ENCODE results near the gene ZNF682. TPM values are rescaled to one million over a fixed set of nuclear protein-coding genes. Genes with fewer than 3 reads are reported as not detected.
A peak's percentile ranks its signal among the peaks of the same experiment; 100 is the strongest.
"Not testable (repeated sequence)": the region's sequence is repeated elsewhere in the genome, so short reads cannot be mapped to it uniquely, and the experiment has no call there.

ZNF682 gene
- total RNA-seq, 1 experiment from 2014 or later: 3.9 TPM

DNA sequence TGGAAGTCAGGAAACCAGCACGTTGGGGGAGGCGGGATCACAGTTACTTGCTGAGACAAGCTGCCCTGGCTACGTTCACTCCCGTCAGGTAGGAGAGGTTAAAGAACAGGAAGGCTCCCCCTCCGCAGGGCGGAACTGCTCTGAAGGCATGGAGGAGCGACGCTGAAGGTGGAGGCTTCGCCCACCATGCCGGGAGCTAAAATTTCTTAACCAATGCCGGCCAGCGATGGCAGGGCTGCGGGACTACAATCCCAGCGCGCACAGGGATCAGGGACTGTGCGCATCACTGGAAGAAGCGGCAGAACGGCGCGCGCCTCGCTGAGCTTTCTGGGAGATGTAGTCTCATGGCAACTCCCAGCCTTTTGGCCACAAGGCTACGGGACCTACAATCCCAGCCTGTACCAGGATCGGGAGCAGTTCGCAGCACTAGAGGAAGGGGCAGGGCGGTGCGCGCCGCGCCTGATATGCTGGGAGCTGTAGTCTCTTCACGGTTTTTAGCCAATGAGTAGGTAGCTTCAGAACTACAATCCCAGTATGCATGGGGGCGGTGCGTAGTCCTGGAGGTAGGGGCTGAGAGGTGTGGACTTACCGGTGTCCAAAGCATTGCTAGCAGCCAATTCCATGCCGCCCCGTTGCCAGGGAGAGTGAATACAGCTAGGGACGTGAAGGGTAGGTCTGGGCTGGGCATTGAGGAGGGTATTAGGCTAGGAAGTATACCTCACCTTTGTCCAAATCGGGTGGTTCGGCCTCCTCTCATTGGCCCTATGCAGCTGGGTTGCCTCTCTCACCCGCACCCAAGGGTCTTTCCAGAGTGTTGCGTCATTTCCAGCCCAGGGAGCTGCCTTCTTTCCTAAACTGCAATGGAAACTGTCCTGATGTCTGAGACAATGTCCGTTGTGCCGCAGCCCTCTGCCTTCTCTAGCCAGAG lies 12.8 kb upstream of the ZNF682 start:
- no peak for TF ChIP-seq CTCF (conservative IDR thresholded peaks at IDR 0.05)
- TF ChIP-seq EZH2 (IDR thresholded peaks at IDR 0.05; ENCODE audit: low read depth): no peak
- POLR2A ChIA-PET (ENCODE audit: unreplicated experiment): interaction anchor here (0.5 to 1.0 kb wide), 7 partner anchors 13 to 388 kb away, joined by 3 to 12 read pairs (median 4); partner anchors contain the start of genes ZNF682 and ZNF90
- H3K4me3 ChIP-seq: peak overlapping the region; percentile 78

GRCh38 chr19:20045742-20046141 lies 6.4 kb upstream of the ZNF682 start:
- H3K9me2 ChIP-seq (ENCODE audit: insufficient read depth); H3K79me2 ChIP-seq (ENCODE audit: low read depth); BruUV-seq (replicated peaks); H2AFZ ChIP-seq; H3K4me2 ChIP-seq; intact Hi-C loops (cut with micrococcal nuclease; ENCODE audit: unreplicated experiment); H3K27ac ChIP-seq; H3F3A ChIP-seq (ENCODE audit: insufficient read depth, low read depth); H4K20me1 ChIP-seq (ENCODE audit: insufficient read depth); H3K4me3 ChIP-seq; DNase-seq; H3K27me3 ChIP-seq (ENCODE audit: insufficient read depth, low read depth); CTCF ChIA-PET; H3K4me1 ChIP-seq (replicated peaks; ENCODE audit: insufficient read depth); H3K36me3 ChIP-seq (ENCODE audit: low read depth); POLR2A ChIA-PET (ENCODE audit: unreplicated experiment); H3K9me3 ChIP-seq (ENCODE audit: insufficient read depth, low read depth): not testable (repeated sequence)

More for the DNA sequence above, 12.8 kb upstream of the ZNF682 start:
- Histone ChIP-seq H3K27ac (peak overlapping the region; percentile 73), H3K4me2 (peak overlapping the region; percentile 86), H3K9me3 (ENCODE audit: insufficient read depth, low read depth) (no peaks in the 10 kb centered on the region; the same call in 1 of the 2 replicates), H2AFZ (peak overlapping the region; percentile 95), H4K20me1 (ENCODE audit: insufficient read depth) (no peaks in the 10 kb centered on the region), H3K27me3 (ENCODE audit: insufficient read depth, low read depth) (no peaks in the 10 kb centered on the region), H3F3A (ENCODE audit: insufficient read depth, low read depth) (no peaks in the 10 kb centered on the region), H3K4me1 (replicated peaks; ENCODE audit: insufficient read depth) (0 out of 2 replicates have a peak, but pooled peaks cover 4% of the 10 kb centered on the region), H3K9me2 (ENCODE audit: insufficient read depth) (no peaks in the 10 kb centered on the region), H3K79me2 (ENCODE audit: low read depth) (no peaks in the 10 kb centered on the region), H3K36me3 (ENCODE audit: low read depth) (no peaks in the 10 kb centered on the region)
- BruUV-seq (replicated peaks): no TSS peak
- CTCF ChIA-PET: no interaction called here
- peak; percentile 92 to 97 for DNase-seq
- intact Hi-C loops (cut with micrococcal nuclease; ENCODE audit: unreplicated experiment): loop anchor here (1.0 to 2.0 kb wide), 2 partner anchors 13 to 27 kb away; partner anchors contain the start of gene ZNF682

- no peaks in the 10 kb centered on the region for H3K36me3 ChIP-seq (ENCODE audit: low read depth)
- no peaks in the 10 kb centered on the region for H4K20me1 ChIP-seq (ENCODE audit: insufficient read depth)
- H3K9me2 ChIP-seq (ENCODE audit: insufficient read depth): no peaks in the 10 kb centered on the region
- no peak overlapping the region for H2AFZ ChIP-seq
- ChIA-PET POLR2A (ENCODE audit: unreplicated experiment) (interaction anchor here (0.7 kb wide), 1 partner anchor 33 kb away, joined by 5 read pairs; the partner anchor contains the start of gene ZNF90), CTCF (no interaction called here)
- no peaks in the 10 kb centered on the region for H3K79me2 ChIP-seq (ENCODE audit: low read depth)
- H3F3A ChIP-seq (ENCODE audit: insufficient read depth, low read depth): 0 out of 2 replicates have a peak, but pooled peaks cover 6% of the 10 kb centered on the region
- H3K4me1 ChIP-seq (replicated peaks; ENCODE audit: insufficient read depth): no peaks in the 10 kb centered on the region
- TF ChIP-seq EZH2 (IDR thresholded peaks at IDR 0.05; ENCODE audit: low read depth): no peak
- no peak for TF ChIP-seq CTCF (conservative IDR thresholded peaks at IDR 0.05)
- BruUV-seq (replicated peaks): no TSS peak
- no peaks in the 10 kb centered on the region for H3K27me3 ChIP-seq (ENCODE audit: insufficient read depth, low read depth)
- intact Hi-C loops (cut with micrococcal nuclease; ENCODE audit: unreplicated experiment): no loop called here
- no peak overlapping the region for H3K4me3 ChIP-seq
- H3K9me3 ChIP-seq (ENCODE audit: insufficient read depth, low read depth): peaks cover 17% of the 10 kb centered on the region; the same call in 1 of the 2 replicates
- no peak overlapping the region for H3K4me2 ChIP-seq
- DNase-seq: no peak
- no peak overlapping the region for H3K27ac ChIP-seq
These were observed 5.4 kb upstream of the ZNF682 start for GRCh38 chr19:20044663-20045062.
